ENCODE results near the gene LTBP1. TPM values are rescaled to one million over a fixed set of nuclear protein-coding genes. Genes with fewer than 3 reads are reported as not detected.

LTBP1 gene
- polyA plus RNA-seq, 1 experiment: 124 TPM

- Histone ChIP-seq H3K36me3 (ENCODE audit: control insufficient read depth, insufficient read depth, low read length) (no peaks in the 10 kb centered on the region), H3K27me3 (ENCODE audit: control insufficient read depth, insufficient read depth, low read length) (no peaks in the 10 kb centered on the region), H3K4me3 (ENCODE audit: low read depth, low read length) (no peak overlapping the region)
- no peak for DNase-seq (ENCODE audit: low read depth)
- ChIA-PET CTCF (interaction anchor here (1.0 kb wide), 1 partner anchor 12 kb away, joined by 3 read pairs; no protein-coding TSS in a partner anchor), POLR2A (no interaction called here)
- TF ChIP-seq, protein P1, sequence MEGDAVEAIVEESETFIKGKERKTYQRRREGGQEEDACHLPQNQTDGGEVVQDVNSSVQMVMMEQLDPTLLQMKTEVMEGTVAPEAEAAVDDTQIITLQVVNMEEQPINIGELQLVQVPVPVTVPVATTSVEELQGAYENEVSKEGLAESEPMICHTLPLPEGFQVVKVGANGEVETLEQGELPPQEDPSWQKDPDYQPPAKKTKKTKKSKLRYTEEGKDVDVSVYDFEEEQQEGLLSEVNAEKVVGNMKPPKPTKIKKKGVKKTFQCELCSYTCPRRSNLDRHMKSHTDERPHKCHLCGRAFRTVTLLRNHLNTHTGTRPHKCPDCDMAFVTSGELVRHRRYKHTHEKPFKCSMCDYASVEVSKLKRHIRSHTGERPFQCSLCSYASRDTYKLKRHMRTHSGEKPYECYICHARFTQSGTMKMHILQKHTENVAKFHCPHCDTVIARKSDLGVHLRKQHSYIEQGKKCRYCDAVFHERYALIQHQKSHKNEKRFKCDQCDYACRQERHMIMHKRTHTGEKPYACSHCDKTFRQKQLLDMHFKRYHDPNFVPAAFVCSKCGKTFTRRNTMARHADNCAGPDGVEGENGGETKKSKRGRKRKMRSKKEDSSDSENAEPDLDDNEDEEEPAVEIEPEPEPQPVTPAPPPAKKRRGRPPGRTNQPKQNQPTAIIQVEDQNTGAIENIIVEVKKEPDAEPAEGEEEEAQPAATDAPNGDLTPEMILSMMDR (IDR thresholded peaks at IDR 0.05; ENCODE audit: insufficient read depth, low read depth, low read length): no peak
These were observed 340.8 kb downstream of the LTBP1 start for GRCh38 chr2:33287507-33288005.

- no peak for DNase-seq (ENCODE audit: low read depth)
- no peaks in the 10 kb centered on the region for H3K27me3 ChIP-seq (ENCODE audit: control insufficient read depth, insufficient read depth, low read length)
- POLR2A ChIA-PET: no interaction called here
- H3K36me3 ChIP-seq (ENCODE audit: control insufficient read depth, insufficient read depth, low read length): no peaks in the 10 kb centered on the region
- TF ChIP-seq, protein P1 (IDR thresholded peaks at IDR 0.05; ENCODE audit: insufficient read depth, low read depth, low read length): no peak
- CTCF ChIA-PET: interaction anchor here (1.0 kb wide), 1 partner anchor 13 kb away, joined by 3 read pairs; no protein-coding TSS in a partner anchor
- no peak overlapping the region for H3K4me3 ChIP-seq (ENCODE audit: low read depth, low read length)
These were observed 341.3 kb downstream of the LTBP1 start for GRCh38 chr2:33288011-33288410.

DNA sequence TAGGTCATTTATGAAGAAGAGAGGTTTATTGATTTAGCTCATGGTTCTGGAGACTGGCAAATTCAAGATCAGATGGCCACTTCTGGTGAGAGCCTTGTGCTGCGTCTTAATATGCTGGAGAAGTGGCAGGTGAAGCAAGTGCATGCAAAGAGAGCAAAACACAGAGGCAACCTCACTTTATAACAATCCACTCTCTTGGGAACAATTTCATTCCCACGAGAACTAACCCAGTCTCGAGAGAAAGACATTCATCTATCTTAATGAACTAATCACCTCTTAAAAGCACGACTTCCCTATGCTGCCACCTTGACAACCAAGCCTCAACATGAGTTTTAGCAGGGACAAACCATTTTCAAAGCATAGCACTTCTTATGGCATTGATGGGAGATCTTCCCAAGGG lies 343.2 kb downstream of the LTBP1 start:
- POLR2A ChIA-PET: no interaction called here
- TF ChIP-seq, protein P1 (IDR thresholded peaks at IDR 0.05; ENCODE audit: insufficient read depth, low read depth, low read length): no peak
- CTCF ChIA-PET: interaction anchor here (0.7 kb wide), 1 partner anchor 75 kb away, joined by 3 read pairs; no protein-coding TSS in a partner anchor
- Histone ChIP-seq H3K27me3 (ENCODE audit: control insufficient read depth, insufficient read depth, low read length) (no peaks in the 10 kb centered on the region), H3K36me3 (ENCODE audit: control insufficient read depth, insufficient read depth, low read length) (no peaks in the 10 kb centered on the region), H3K4me3 (ENCODE audit: low read depth, low read length) (no peak overlapping the region)
- no peak for DNase-seq (ENCODE audit: low read depth)

DNA sequence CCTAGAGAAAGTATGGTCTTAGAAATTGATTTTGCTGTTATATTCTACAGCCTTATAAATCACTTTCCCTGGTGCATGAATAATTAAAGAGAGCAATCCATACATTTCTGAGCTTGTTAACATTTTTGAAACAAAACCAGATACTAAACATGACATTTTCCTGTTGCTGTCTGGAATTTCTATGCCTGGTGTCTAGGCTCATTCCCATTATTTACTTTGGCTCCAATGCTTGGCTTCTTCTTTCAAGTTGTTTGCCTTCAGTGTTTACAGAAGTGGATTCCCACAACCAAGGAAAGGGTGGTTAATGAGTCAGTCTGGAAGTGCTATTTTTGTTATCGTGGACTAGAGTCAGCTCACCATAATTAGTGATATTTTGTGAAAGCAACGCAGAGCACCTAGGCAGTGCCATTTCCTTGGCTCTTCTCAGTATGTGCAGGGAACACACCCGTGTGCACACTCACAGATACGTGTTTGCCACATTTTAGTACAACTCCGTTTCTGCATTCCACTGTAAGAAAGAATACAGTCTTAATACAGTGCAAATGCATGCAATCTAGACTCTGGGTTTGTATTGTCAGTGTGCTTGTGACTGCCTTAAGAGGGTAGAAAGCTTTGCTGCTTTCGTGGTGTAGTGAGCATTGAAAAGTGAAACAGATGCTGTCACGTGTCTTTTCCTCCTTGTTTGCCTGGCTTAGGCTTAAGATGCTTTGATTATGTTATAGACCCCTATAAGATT lies 344.7 kb downstream of the LTBP1 start:
- Histone ChIP-seq H3K4me3 (ENCODE audit: low read depth, low read length) (no peak overlapping the region), H3K36me3 (ENCODE audit: control insufficient read depth, insufficient read depth, low read length) (no peaks in the 10 kb centered on the region), H3K27me3 (ENCODE audit: control insufficient read depth, insufficient read depth, low read length) (no peaks in the 10 kb centered on the region)
- POLR2A ChIA-PET: no interaction called here
- TF ChIP-seq, protein P1 (IDR thresholded peaks at IDR 0.05; ENCODE audit: insufficient read depth, low read depth, low read length): no peak
- CTCF ChIA-PET: interaction anchor here (1.7 kb wide), 1 partner anchor 11 kb away, joined by 3 read pairs; no protein-coding TSS in a partner anchor
- peak; percentile 60 for DNase-seq (ENCODE audit: low read depth)

DNA sequence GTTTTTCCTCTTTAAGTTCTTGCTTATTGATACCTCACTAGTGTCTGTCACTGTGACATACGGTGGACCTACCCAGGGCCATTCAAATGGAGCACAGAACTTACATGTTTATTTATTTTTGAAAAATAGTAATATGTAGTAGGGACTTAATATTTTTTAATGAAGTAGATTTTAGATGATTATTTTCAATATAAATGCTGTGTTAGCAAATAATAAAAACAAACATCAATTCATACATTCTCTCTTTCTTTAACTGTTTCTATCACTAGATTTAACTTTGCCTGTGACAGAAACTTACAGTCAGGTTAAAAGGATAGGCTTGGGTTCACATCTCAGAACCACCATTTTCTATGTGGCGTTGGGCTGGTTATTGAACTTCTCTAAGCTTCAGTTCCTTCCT lies 345.3 kb downstream of the LTBP1 start:
- TF ChIP-seq, protein P1 (IDR thresholded peaks at IDR 0.05; ENCODE audit: insufficient read depth, low read depth, low read length): no peak
- H3K27me3 ChIP-seq (ENCODE audit: control insufficient read depth, insufficient read depth, low read length): no peaks in the 10 kb centered on the region
- ChIA-PET POLR2A (no interaction called here), CTCF (interaction anchor here (1.7 kb wide), 1 partner anchor 10 kb away, joined by 3 read pairs; no protein-coding TSS in a partner anchor)
- DNase-seq (ENCODE audit: low read depth): no peak
- no peak overlapping the region for H3K4me3 ChIP-seq (ENCODE audit: low read depth, low read length)
- no peaks in the 10 kb centered on the region for H3K36me3 ChIP-seq (ENCODE audit: control insufficient read depth, insufficient read depth, low read length)

All from BJ (cell line).